PC-3 (cell line): Measurements from ENCODE around the gene GP1BB. TPM values are rescaled to one million over a fixed set of nuclear protein-coding genes. Genes with fewer than 3 reads are reported as not detected.

Experiments
- ATAC-seq: fragments of 200-7000 bp; cut with Tn5 transposase; 2 replicates; pipeline ENCODE4 v1.9.1; 2020; ENCODE audit warnings: mild to moderate bottlenecking, moderate library complexity
- BruUV-seq: library from RNA; stranded (reverse); fragments of 400-500 nt; replicated peaks from 2 replicates; lab custom pipeline; 2021; lab: Mats Ljungman, UMichigan
- CTCF ChIA-PET: fragments of 300-600 bp; sonication (Branson Sonifier 250); formaldehyde crosslinking; loops from one replicate; lab custom pipeline; 2022; ENCODE audit warnings: antibody characterized with exemption; lab: Charles Lee
- POLR2A ChIA-PET: fragments of 300-600 bp; sonication (Branson Sonifier 250); formaldehyde crosslinking; loops from one replicate; lab custom pipeline; 2022; ENCODE audit warnings: antibody characterized with exemption; ENCODE audit not compliant: unreplicated experiment; lab: Charles Lee
- DNase-seq: peaks from one replicate; pipeline ENCODE4 v3.0.0-alpha.2; 2015
- H2AFZ ChIP-seq: fragments of 300-600 bp; sonication (generic); 2 replicates; pipeline ENCODE4 v1.6.0; 2016; ENCODE audit warnings: antibody characterized with exemption, low read length
- H3F3A ChIP-seq: fragments of 300-600 bp; sonication (generic); one replicate; pipeline ENCODE4 v1.6.0; 2017; ENCODE audit warnings: antibody characterized with exemption, low read length, control low read depth, mild to moderate bottlenecking; ENCODE audit not compliant: unreplicated experiment
- H3K27ac ChIP-seq: fragments of 300-600 bp; sonication (generic); 2 replicates; pipeline ENCODE4 v1.5.1; 2016; ENCODE audit warnings: mild to moderate bottlenecking, low read length
- H3K27me3 ChIP-seq: fragments of 300-600 bp; sonication (generic); 2 replicates; pipeline ENCODE4 v1.6.1; 2016; ENCODE audit warnings: low read length, mixed read lengths
- H3K36me3 ChIP-seq: fragments of 300-600 bp; sonication (generic); 2 replicates; pipeline ENCODE4 v1.6.1; 2016; ENCODE audit warnings: low read depth, mixed run types, low read length, mixed read lengths
- H3K4me1 ChIP-seq: fragments of 300-600 bp; sonication (generic); 2 replicates; pipeline ENCODE4 v1.5.1; 2016; ENCODE audit warnings: low read length; ENCODE audit not compliant: insufficient read depth
- H3K4me2 ChIP-seq: fragments of 300-600 bp; sonication (generic); 2 replicates; pipeline ENCODE4 v1.6.0; 2016; ENCODE audit warnings: low read length
- H3K4me3 ChIP-seq: fragments of 300-600 bp; sonication (generic); 2 replicates; pipeline ENCODE4 v1.5.1; 2016; ENCODE audit warnings: mild to moderate bottlenecking, low read length, mixed read lengths
- H3K79me2 ChIP-seq: fragments of 300-600 bp; sonication (generic); 2 replicates; pipeline ENCODE4 v1.6.1; 2017; ENCODE audit warnings: low read length, mixed read lengths
- H3K9ac ChIP-seq: fragments of 300-600 bp; sonication (generic); 2 replicates; pipeline ENCODE4 v1.6.0; 2016; ENCODE audit warnings: mild to moderate bottlenecking, low read length
- H3K9me2 ChIP-seq: fragments of 300-600 bp; sonication (generic); replicated peaks from 2 replicates; pipeline ENCODE4 v1.6.1; 2016; ENCODE audit warnings: mixed run types, low read length, mixed read lengths
- H3K9me3 ChIP-seq: fragments of 300-600 bp; sonication (generic); 2 replicates; pipeline ENCODE4 v1.6.1; 2016; ENCODE audit warnings: low read length, mixed read lengths
- H4K20me1 ChIP-seq: fragments of 300-600 bp; sonication (generic); 2 replicates; pipeline ENCODE4 v1.6.1; 2016; ENCODE audit warnings: low read length, mixed read lengths
- CTCF ChIP-seq: fragments of 300-600 bp; sonication (generic); conservative IDR thresholded peaks from 2 replicates; pipeline ENCODE4 v1.5.1; 2017; ENCODE audit warnings: antibody characterized with exemption, low read depth, mild to moderate bottlenecking, low read length
- EZH2 ChIP-seq: fragments of 300-600 bp; sonication (generic); IDR thresholded peaks from one replicate; pipeline ENCODE4 v1.6.1; 2017; ENCODE audit warnings: antibody characterized with exemption, mild to moderate bottlenecking, low read length; ENCODE audit not compliant: unreplicated experiment
- EZH2phosphoT487 ChIP-seq: fragments of 300-600 bp; sonication (generic); IDR thresholded peaks from 2 replicates; pipeline ENCODE4 v1.6.1; 2018; ENCODE audit warnings: mild to moderate bottlenecking, antibody characterized with exemption, low read length, borderline replicate concordance
- intact Hi-C: fragments of 100-400 bp; cut with micrococcal nuclease; formaldehyde crosslinking; loops from 2 replicates; pipeline ENCODE4 v1.9.0; 2023
- total RNA-seq: library from RNA; depleted of rRNA; stranded (reverse); fragments of >200 nt; gene quantifications from 2 replicates; pipeline ENCODE4 v1.2.3, GENCODE V29; 2014

The GP1BB gene
- total RNA-seq, 1 experiment from 2014 or later, result 0.80 TPM

- intact Hi-C loops, result no loop called here
- ATAC-seq, result no peak
- no TSS peak for BruUV-seq
- ChIA-PET POLR2A (no interaction called here), CTCF (no interaction called here)
- Histone ChIP-seq H3K27me3 (no peaks in the 10 kb centered on the region), H3F3A (no peaks in the 10 kb centered on the region), H3K4me3 (no peak overlapping the region), H3K4me1 (no peaks in the 10 kb centered on the region), H3K9me2 (no peaks in the 10 kb centered on the region), H3K36me3 (no peaks in the 10 kb centered on the region), H3K27ac (no peak overlapping the region), H4K20me1 (no peaks in the 10 kb centered on the region), H3K4me2 (no peak overlapping the region), H3K9ac (no peak overlapping the region), H3K79me2 (no peaks in the 10 kb centered on the region), H3K9me3 (no peaks in the 10 kb centered on the region), H2AFZ (no peak overlapping the region)
- no peak for DNase-seq
- TF ChIP-seq EZH2 (no peak), CTCF (no peak), EZH2phosphoT487 (no peak)
These were observed 17.7 kb downstream of the GP1BB start for GRCh38 chr22:19741053-19741452.

GRCh38 chr22:19742160-19743066 lies 19.1 kb downstream of the GP1BB start:
- Histone ChIP-seq H3K4me3 (no peak overlapping the region), H3K79me2 (no peaks in the 10 kb centered on the region), H3K9me3 (no peaks in the 10 kb centered on the region), H3K4me1 (no peaks in the 10 kb centered on the region), H3K9ac (no peak overlapping the region), H3K27me3 (no peaks in the 10 kb centered on the region), H3K4me2 (no peak overlapping the region), H2AFZ (no peak overlapping the region), H3F3A (no peaks in the 10 kb centered on the region), H3K36me3 (no peaks in the 10 kb centered on the region), H4K20me1 (no peaks in the 10 kb centered on the region), H3K27ac (no peak overlapping the region), H3K9me2 (no peaks in the 10 kb centered on the region)
- ChIA-PET CTCF (no interaction called here), POLR2A (no interaction called here)
- intact Hi-C loops, result no loop called here
- no peak for ATAC-seq
- no peak for TF ChIP-seq CTCF
- no TSS peak for BruUV-seq
- DNase-seq, result no peak

GRCh38 chr22:19743081-19743480 lies 19.7 kb downstream of the GP1BB start:
- H4K20me1 ChIP-seq, result no peaks in the 10 kb centered on the region
- H3K27me3 ChIP-seq, result no peaks in the 10 kb centered on the region
- H3K9me2 ChIP-seq, result no peaks in the 10 kb centered on the region
- no peaks in the 10 kb centered on the region for H3F3A ChIP-seq
- H3K9me3 ChIP-seq, result no peaks in the 10 kb centered on the region
- H3K36me3 ChIP-seq, result no peaks in the 10 kb centered on the region
- no peak overlapping the region for H2AFZ ChIP-seq
- intact Hi-C loops, result no loop called here
- CTCF ChIA-PET, result no interaction called here
- POLR2A ChIA-PET, result no interaction called here
- TF ChIP-seq CTCF (no peak), EZH2 (no peak), EZH2phosphoT487 (no peak)
- DNase-seq (no peak), ATAC-seq (no peak)
- no peaks in the 10 kb centered on the region for H3K79me2 ChIP-seq
- H3K4me1 ChIP-seq, result no peaks in the 10 kb centered on the region
- no peak overlapping the region for H3K4me2 ChIP-seq
- no peak overlapping the region for H3K4me3 ChIP-seq
- no peak overlapping the region for H3K27ac ChIP-seq
- H3K9ac ChIP-seq, result no peak overlapping the region
- no TSS peak for BruUV-seq
